ENCODE results near the gene KXD1.

The KXD1 gene

GRCh38 chr19:18562086-18562485, 4.4 kb downstream of the KXD1 start:
- FAIRE-seq (no peak), DNase-seq (ENCODE audit: insufficient read length) (no peak)
- no peak for TF ChIP-seq POLR2A (IDR thresholded peaks at IDR 0.05; ENCODE audit: low read depth, low read length)
- no peak for TF ChIP-seq TAF1 (IDR thresholded peaks at IDR 0.05; ENCODE audit: borderline replicate concordance, low read depth, low read length)
- TF ChIP-seq POLR2AphosphoS5 (IDR thresholded peaks at IDR 0.05; ENCODE audit: low read depth, low read length): no peak

GRCh38 chr19:18566953-18567352, 9.3 kb downstream of the KXD1 start:
- FAIRE-seq (no peak), DNase-seq (ENCODE audit: insufficient read length) (no peak)
- TF ChIP-seq POLR2AphosphoS5 (IDR thresholded peaks at IDR 0.05; ENCODE audit: low read depth, low read length) (no peak), POLR2A (IDR thresholded peaks at IDR 0.05; ENCODE audit: low read depth, low read length) (no peak), TAF1 (IDR thresholded peaks at IDR 0.05; ENCODE audit: borderline replicate concordance, low read depth, low read length) (no peak)

GRCh38 chr19:18568367-18568766, 10.7 kb downstream of the KXD1 start:
- no peak for DNase-seq (ENCODE audit: insufficient read length)
- no peak for FAIRE-seq

GRCh38 chr19:18571564-18572344, 14.1 kb downstream of the KXD1 start, which contains the start of gene UBA52:
Gene UBA52, plus strand, starts transcription at chr19:18571857. Its CDS starts 1,444 bp downstream, at chr19:18573301.
- TF ChIP-seq POLR2A (IDR thresholded peaks at IDR 0.05; ENCODE audit: low read depth, low read length) (peak; percentile 97), TAF1 (IDR thresholded peaks at IDR 0.05; ENCODE audit: borderline replicate concordance, low read depth, low read length) (peak; percentile 96; the same call in 1 of the 2 replicates), POLR2AphosphoS5 (IDR thresholded peaks at IDR 0.05; ENCODE audit: low read depth, low read length) (peak; percentile 91)
- FAIRE-seq: peak; percentile 99

More at GRCh38 chr19:18568367-18568766, 10.7 kb downstream of the KXD1 start:
- TF ChIP-seq POLR2AphosphoS5 (IDR thresholded peaks at IDR 0.05; ENCODE audit: low read depth, low read length): no peak

GRCh38 chr19:18574691-18575291, 17.1 kb downstream of the KXD1 start:
- no peak for DNase-seq (ENCODE audit: insufficient read length)
- FAIRE-seq: no peak
- no peak for TF ChIP-seq POLR2A (IDR thresholded peaks at IDR 0.05; ENCODE audit: low read depth, low read length)
- no peak for TF ChIP-seq POLR2AphosphoS5 (IDR thresholded peaks at IDR 0.05; ENCODE audit: low read depth, low read length)
- TF ChIP-seq TAF1 (IDR thresholded peaks at IDR 0.05; ENCODE audit: borderline replicate concordance, low read depth, low read length): no peak

More at GRCh38 chr19:18571564-18572344, 14.1 kb downstream of the KXD1 start, which contains the start of gene UBA52:
- peak; percentile 93 for DNase-seq (ENCODE audit: insufficient read length)

GRCh38 chr19:18576383-18576782, 18.7 kb downstream of the KXD1 start:
- DNase-seq (ENCODE audit: insufficient read length): no peak
- TF ChIP-seq TAF1 (IDR thresholded peaks at IDR 0.05; ENCODE audit: borderline replicate concordance, low read depth, low read length) (no peak), POLR2AphosphoS5 (IDR thresholded peaks at IDR 0.05; ENCODE audit: low read depth, low read length) (no peak), POLR2A (IDR thresholded peaks at IDR 0.05; ENCODE audit: low read depth, low read length) (no peak)
- no peak for FAIRE-seq

- TF ChIP-seq POLR2AphosphoS5 (IDR thresholded peaks at IDR 0.05; ENCODE audit: low read depth, low read length) (peak; percentile 24; the same call in 1 of the 2 replicates), POLR2A (IDR thresholded peaks at IDR 0.05; ENCODE audit: low read depth, low read length) (peak; percentile 58), TAF1 (IDR thresholded peaks at IDR 0.05; ENCODE audit: borderline replicate concordance, low read depth, low read length) (no peak)
- FAIRE-seq: no peak
- no peak for DNase-seq (ENCODE audit: insufficient read length)
Observed at GRCh38 chr19:18577365-18577914, 19.8 kb downstream of the KXD1 start.

GRCh38 chr19:18580311-18580710, 22.6 kb downstream of the KXD1 start:
- DNase-seq (ENCODE audit: insufficient read length): no peak
- no peak for FAIRE-seq
- TF ChIP-seq TAF1 (IDR thresholded peaks at IDR 0.05; ENCODE audit: borderline replicate concordance, low read depth, low read length): no peak
- TF ChIP-seq POLR2AphosphoS5 (IDR thresholded peaks at IDR 0.05; ENCODE audit: low read depth, low read length): no peak
- no peak for TF ChIP-seq POLR2A (IDR thresholded peaks at IDR 0.05; ENCODE audit: low read depth, low read length)

GRCh38 chr19:18586306-18586705, 28.6 kb downstream of the KXD1 start:
- FAIRE-seq (peak; percentile 33), DNase-seq (ENCODE audit: insufficient read length) (no peak)
- TF ChIP-seq POLR2AphosphoS5 (IDR thresholded peaks at IDR 0.05; ENCODE audit: low read depth, low read length) (no peak), TAF1 (IDR thresholded peaks at IDR 0.05; ENCODE audit: borderline replicate concordance, low read depth, low read length) (no peak), POLR2A (IDR thresholded peaks at IDR 0.05; ENCODE audit: low read depth, low read length) (no peak)

- TF ChIP-seq POLR2AphosphoS5 (IDR thresholded peaks at IDR 0.05; ENCODE audit: low read depth, low read length): no peak
- TF ChIP-seq POLR2A (IDR thresholded peaks at IDR 0.05; ENCODE audit: low read depth, low read length): no peak
- no peak for TF ChIP-seq TAF1 (IDR thresholded peaks at IDR 0.05; ENCODE audit: borderline replicate concordance, low read depth, low read length)
Observed at GRCh38 chr19:18587561-18587960, 29.9 kb downstream of the KXD1 start.

GRCh38 chr19:18587962-18588610, 30.4 kb downstream of the KXD1 start:
- TF ChIP-seq TAF1 (IDR thresholded peaks at IDR 0.05; ENCODE audit: borderline replicate concordance, low read depth, low read length): no peak
- TF ChIP-seq POLR2A (IDR thresholded peaks at IDR 0.05; ENCODE audit: low read depth, low read length): no peak
- no peak for TF ChIP-seq POLR2AphosphoS5 (IDR thresholded peaks at IDR 0.05; ENCODE audit: low read depth, low read length)
- DNase-seq (ENCODE audit: insufficient read length) (no peak), FAIRE-seq (no peak)

More at GRCh38 chr19:18587561-18587960, 29.9 kb downstream of the KXD1 start:
- no peak for FAIRE-seq
- DNase-seq (ENCODE audit: insufficient read length): no peak

Measured in GM12892 (cell line).